HCT116 (cell line): ENCODE measurements around the gene EDNRA. TPM values are rescaled to one million over a fixed set of nuclear protein-coding genes. Genes with fewer than 3 reads are reported as not detected.

Experiments used
- ATAC-seq: fragments of 200-7000 bp; cut with Tn5 transposase; 2 replicates; pipeline ENCODE4 v1.9.1; 2020; ENCODE audit warnings: mild to moderate bottlenecking, moderate library complexity
- BruUV-seq: library from RNA; stranded (reverse); fragments of 400-500 nt; replicated peaks from 2 replicates; lab custom pipeline; 2021; lab: Mats Ljungman, UMichigan
- CTCF ChIA-PET: fragments of 300-600 bp; sonication (Branson Sonifier 250); formaldehyde crosslinking; loops from one replicate; lab custom pipeline; 2021; ENCODE audit warnings: antibody characterized with exemption; lab: Charles Lee
- POLR2A ChIA-PET: fragments of 300-600, 350-600 bp; sonication (Branson Sonifier 250); formaldehyde crosslinking; loops from one replicate; lab custom pipeline; 2021; ENCODE audit warnings: antibody characterized with exemption; lab: Charles Lee
- RAD21 ChIA-PET, 2 experiments: fragments of 300-600 bp; sonication (Branson Sonifier 250); formaldehyde crosslinking; loops; one replicate each; lab custom pipeline; 2023; ENCODE audit warnings: low total read pairs in 2 of 2; ENCODE audit not compliant: uncharacterized antibody in 2 of 2, unreplicated experiment in 2 of 2, low non-redundant PET in 1 of 2; lab: Charles Lee
- DNase-seq: peaks from one replicate; pipeline ENCODE4 v3.0.0-alpha.2; 2010; ENCODE audit warnings: low read depth, low spot score
- H2AFZ ChIP-seq: fragments of 200-600 bp; shearing (Covaris generic), sonication (generic); 2 replicates; pipeline ENCODE4 v1.6.1; 2017; ENCODE audit warnings: low read depth, mixed run types, mixed read lengths, antibody characterized with exemption, low read length; ENCODE audit not compliant: poor library complexity, severe bottlenecking
- H3K27ac ChIP-seq: 2 replicates; pipeline ENCODE4 v1.5.1; 2012; ENCODE audit warnings: low read depth, low read length
- H3K27me3 ChIP-seq: fragments of 200-600 bp; sonication (generic); 2 replicates; pipeline ENCODE4 v1.6.1; 2016; ENCODE audit warnings: mixed run types, low read length, mixed read lengths; ENCODE audit not compliant: insufficient read depth
- H3K36me3 ChIP-seq, 2 experiments: fragments of 200-500 bp in 1 of 2; fragments of 200-600 bp in 1 of 2; sonication (Bioruptor generic) in 1 of 2; sonication (generic) in 1 of 2; 2 replicates each; pipeline versions ENCODE4 v1.5.1 to v1.6.1; 2014 to 2016; ENCODE audit warnings: low read length in 2 of 2, inconsistent platforms in 1 of 2, mixed read lengths in 1 of 2, mixed run types in 1 of 2; ENCODE audit not compliant: insufficient read depth in 2 of 2, control insufficient read depth in 1 of 2
- H3K4me1 ChIP-seq, 2 experiments: fragments of 200-600 bp in 1 of 2; sonication (generic) in 1 of 2; 2 replicates each; pipeline versions ENCODE4 v1.5.1 to v1.6.1; 2012 to 2017; ENCODE audit warnings: low read length in 2 of 2, inconsistent platforms in 1 of 2, mild to moderate bottlenecking in 1 of 2, mixed read lengths in 1 of 2, mixed run types in 1 of 2, moderate library complexity in 1 of 2; ENCODE audit not compliant: insufficient read depth in 2 of 2, control insufficient read depth in 1 of 2
- H3K4me2 ChIP-seq: fragments of 200-600 bp; sonication (generic); 2 replicates; pipeline ENCODE4 v1.6.1; 2017; ENCODE audit warnings: mixed run types, low read length, mixed read lengths
- H3K4me3 ChIP-seq, 2 experiments: fragments of 200-600 bp in 1 of 2; sonication (generic) in 1 of 2; replicated peaks in 1 of 2; 2 replicates each; pipeline ENCODE4 v1.5.1; 2011 to 2016; ENCODE audit warnings: low read length in 2 of 2, control low read depth in 1 of 2, low read depth in 1 of 2, mild to moderate bottlenecking in 1 of 2, mixed read lengths in 1 of 2, mixed run types in 1 of 2
- H3K79me2 ChIP-seq: fragments of 200-600 bp; sonication (generic); 2 replicates; pipeline ENCODE4 v1.6.1; 2017; ENCODE audit warnings: mild to moderate bottlenecking, mixed run types, low read length, moderate library complexity, mixed read lengths; ENCODE audit not compliant: insufficient read depth
- H3K9ac ChIP-seq: fragments of 200-600 bp; sonication (generic); 2 replicates; pipeline ENCODE4 v1.6.1; 2016; ENCODE audit warnings: low read length, mixed read lengths
- H3K9me2 ChIP-seq: fragments of 200-600 bp; sonication (generic), shearing (Covaris generic); 2 replicates; pipeline ENCODE4 v1.6.1; 2017; ENCODE audit warnings: mixed run types, mild to moderate bottlenecking, moderate library complexity; ENCODE audit not compliant: insufficient read depth
- H3K9me3 ChIP-seq, 2 experiments: fragments of 200-500 bp in 1 of 2; fragments of 200-600 bp in 1 of 2; sonication (Bioruptor generic) in 1 of 2; sonication (generic) in 1 of 2; 2 replicates each; pipeline ENCODE4 v1.6.1; 2014 to 2017; ENCODE audit warnings: low read length in 2 of 2, mixed read lengths in 2 of 2, inconsistent platforms in 1 of 2, low read depth in 1 of 2, mild to moderate bottlenecking in 1 of 2, mixed run types in 1 of 2, moderate library complexity in 1 of 2; ENCODE audit not compliant: control insufficient read depth in 1 of 2, insufficient read depth in 1 of 2
- H4K20me1 ChIP-seq: fragments of 200-600 bp; sonication (generic), shearing (Covaris generic); 2 replicates; pipeline ENCODE4 v1.6.1; 2017; ENCODE audit warnings: mixed run types, mild to moderate bottlenecking, moderate library complexity; ENCODE audit not compliant: insufficient read depth
- CEBPB ChIP-seq: IDR thresholded peaks from 2 replicates; pipeline ENCODE4 v1.6.1; 2012; ENCODE audit warnings: low read depth
- FOSL1 ChIP-seq: IDR thresholded peaks from 2 replicates; pipeline ENCODE4 v1.6.1; 2012; ENCODE audit warnings: low read depth
- JUND ChIP-seq: IDR thresholded peaks from 2 replicates; pipeline ENCODE4 v1.6.1; 2012
- POLR2A ChIP-seq: IDR thresholded peaks from 2 replicates; pipeline ENCODE4 v1.7.0; 2011; ENCODE audit warnings: borderline replicate concordance; ENCODE audit not compliant: insufficient read depth, insufficient read length; ENCODE audit errors: extremely low read depth
- RAD21 ChIP-seq: IDR thresholded peaks from 2 replicates; pipeline ENCODE4 v1.6.1; 2012; ENCODE audit warnings: low read depth, mild to moderate bottlenecking
- SRF ChIP-seq: IDR thresholded peaks from 2 replicates; pipeline ENCODE4 v1.6.1; 2012; ENCODE audit warnings: low read depth
- TCF7L2 ChIP-seq: IDR thresholded peaks from 2 replicates; pipeline ENCODE4 v1.7.0; 2011; ENCODE audit warnings: borderline replicate concordance, inconsistent platforms; ENCODE audit not compliant: insufficient read depth, insufficient read length; ENCODE audit errors: extremely low read depth
- YY1 ChIP-seq: IDR thresholded peaks from 2 replicates; pipeline ENCODE4 v1.6.1; 2011; ENCODE audit warnings: low read length, low read depth, moderate library complexity, mild to moderate bottlenecking; ENCODE audit not compliant: insufficient replicate concordance; ENCODE audit errors: extremely low read depth
- ZNF274 ChIP-seq: fragments of 200-500 bp; sonication (Bioruptor generic); IDR thresholded peaks from 2 replicates; pipeline ENCODE4 v1.6.1; 2014; ENCODE audit warnings: mild to moderate bottlenecking, low read depth, low read length, inconsistent platforms
- intact Hi-C: fragments of 100-400 bp; cut with micrococcal nuclease; formaldehyde crosslinking; loops from 2 replicates; pipeline ENCODE4 v1.10.0; 2022
- total RNA-seq: library from RNA; stranded (reverse); gene quantifications from one replicate; pipeline ENCODE4 v1.2.1, GENCODE V29; 2021; ENCODE audit not compliant: unreplicated experiment
- TF ChIP-seq, protein P1 (sequence below): IDR thresholded peaks from 2 replicates; pipeline ENCODE4 v1.6.1; 2011; ENCODE audit warnings: mild to moderate bottlenecking, low read length, moderate library complexity; ENCODE audit not compliant: insufficient replicate concordance; ENCODE audit errors: extremely low read depth
- TF ChIP-seq, protein P2 (sequence below), 3 experiments: fragments of 200-600 bp in 1 of 3; sonication (generic) in 1 of 3; IDR thresholded peaks in 2 of 3; conservative IDR thresholded peaks in 1 of 3; 2 replicates each; pipeline ENCODE4 v1.5.1; 2012 to 2017; ENCODE audit warnings: low read depth in 2 of 3, low read length in 2 of 3, antibody characterized with exemption in 1 of 3, borderline replicate concordance in 1 of 3, control low read depth in 1 of 3, mild to moderate bottlenecking in 1 of 3, mixed read lengths in 1 of 3, mixed run types in 1 of 3, moderate library complexity in 1 of 3; ENCODE audit not compliant: insufficient read depth in 1 of 3

The EDNRA gene
- total RNA-seq, 1 experiment from 2014 or later, result 2.0 TPM

DNA sequence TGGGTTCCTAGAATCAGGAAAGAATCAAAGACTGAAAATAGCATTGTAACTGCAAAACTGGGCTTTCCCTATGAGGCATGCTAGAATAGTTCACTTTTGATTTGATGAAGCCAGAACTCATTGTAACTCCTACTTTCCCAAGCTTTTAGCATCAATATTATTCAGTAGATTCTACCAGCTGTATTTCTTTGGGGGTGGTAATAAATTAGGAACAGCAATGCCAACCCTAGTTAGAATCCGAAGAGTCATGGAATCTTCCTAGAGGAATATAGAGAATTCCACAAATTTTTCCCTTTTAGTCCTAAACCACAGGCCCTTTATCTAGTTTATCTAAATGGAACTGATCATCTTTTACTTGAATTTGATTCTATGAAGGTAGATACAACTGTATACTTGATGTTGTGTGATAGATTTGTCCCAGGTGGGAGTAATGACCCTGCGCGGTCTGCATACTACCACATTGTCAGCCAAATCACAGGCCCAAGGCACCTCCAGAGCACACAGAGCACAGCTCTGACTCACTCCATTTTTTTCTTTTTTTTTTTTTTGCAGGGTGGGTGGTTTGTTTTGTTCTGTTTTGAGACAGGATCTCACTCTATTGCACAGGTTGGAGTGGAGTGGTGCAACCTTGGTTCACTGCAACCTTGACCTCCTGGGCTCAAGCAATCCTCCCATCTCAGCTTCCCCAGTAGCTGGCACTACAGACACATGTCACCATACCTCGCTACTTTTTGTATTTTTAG lies 66.6 kb downstream of the EDNRA start:
- intact Hi-C loops, result no loop called here
- Histone ChIP-seq H3K4me1 (no peaks in the 10 kb centered on the region), H3K4me3 (no peak overlapping the region), H3K9me3 (no peaks in the 10 kb centered on the region), H3K4me2 (no peak overlapping the region), H3K79me2 (no peaks in the 10 kb centered on the region), H3K9ac (no peak overlapping the region), H4K20me1 (no peaks in the 10 kb centered on the region), H3K27me3 (no peaks in the 10 kb centered on the region), H3K36me3 (no peaks in the 10 kb centered on the region), H3K9me2 (no peaks in the 10 kb centered on the region), H3K27ac (no peak overlapping the region)
- ChIA-PET CTCF (no interaction called here), POLR2A (no interaction called here), RAD21 (no interaction called here)
- ATAC-seq (no peak), DNase-seq (no peak)
- TF ChIP-seq, protein P1, sequence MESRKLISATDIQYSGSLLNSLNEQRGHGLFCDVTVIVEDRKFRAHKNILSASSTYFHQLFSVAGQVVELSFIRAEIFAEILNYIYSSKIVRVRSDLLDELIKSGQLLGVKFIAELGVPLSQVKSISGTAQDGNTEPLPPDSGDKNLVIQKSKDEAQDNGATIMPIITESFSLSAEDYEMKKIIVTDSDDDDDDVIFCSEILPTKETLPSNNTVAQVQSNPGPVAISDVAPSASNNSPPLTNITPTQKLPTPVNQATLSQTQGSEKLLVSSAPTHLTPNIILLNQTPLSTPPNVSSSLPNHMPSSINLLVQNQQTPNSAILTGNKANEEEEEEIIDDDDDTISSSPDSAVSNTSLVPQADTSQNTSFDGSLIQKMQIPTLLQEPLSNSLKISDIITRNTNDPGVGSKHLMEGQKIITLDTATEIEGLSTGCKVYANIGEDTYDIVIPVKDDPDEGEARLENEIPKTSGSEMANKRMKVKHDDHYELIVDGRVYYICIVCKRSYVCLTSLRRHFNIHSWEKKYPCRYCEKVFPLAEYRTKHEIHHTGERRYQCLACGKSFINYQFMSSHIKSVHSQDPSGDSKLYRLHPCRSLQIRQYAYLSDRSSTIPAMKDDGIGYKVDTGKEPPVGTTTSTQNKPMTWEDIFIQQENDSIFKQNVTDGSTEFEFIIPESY, result no peak
- TF ChIP-seq, all 23 proteins: peak for 0
- no TSS peak for BruUV-seq
- no peak overlapping the region for H2AFZ ChIP-seq

DNA sequence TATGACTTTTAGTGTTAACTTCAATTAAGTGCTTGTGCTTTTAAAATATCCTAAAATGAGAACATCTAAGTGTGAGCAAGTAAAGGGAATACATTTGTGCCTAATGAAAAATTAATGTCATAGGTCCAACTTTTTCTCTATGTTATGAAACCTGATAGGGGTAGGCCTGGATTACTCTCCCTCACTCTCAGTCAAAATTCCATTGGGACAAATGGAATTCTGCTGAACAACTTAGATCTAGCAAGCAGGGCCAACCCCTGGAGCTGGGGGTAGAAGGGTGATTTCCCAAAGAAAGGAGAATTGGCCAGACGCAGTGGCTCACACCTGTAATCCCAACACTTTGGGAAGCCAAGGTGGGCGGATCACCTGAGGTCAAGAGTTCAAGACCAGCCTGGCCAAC lies 67.4 kb downstream of the EDNRA start:
- BruUV-seq, result no TSS peak
- no peak for TF ChIP-seq POLR2A
- TF ChIP-seq SRF, result no peak
- TF ChIP-seq YY1, result no peak
- no peak for TF ChIP-seq JUND
- TF ChIP-seq TCF7L2, result no peak
- no peak for TF ChIP-seq FOSL1
- TF ChIP-seq ZNF274, result no peak
- no peak for TF ChIP-seq RAD21
- TF ChIP-seq, protein P2, sequence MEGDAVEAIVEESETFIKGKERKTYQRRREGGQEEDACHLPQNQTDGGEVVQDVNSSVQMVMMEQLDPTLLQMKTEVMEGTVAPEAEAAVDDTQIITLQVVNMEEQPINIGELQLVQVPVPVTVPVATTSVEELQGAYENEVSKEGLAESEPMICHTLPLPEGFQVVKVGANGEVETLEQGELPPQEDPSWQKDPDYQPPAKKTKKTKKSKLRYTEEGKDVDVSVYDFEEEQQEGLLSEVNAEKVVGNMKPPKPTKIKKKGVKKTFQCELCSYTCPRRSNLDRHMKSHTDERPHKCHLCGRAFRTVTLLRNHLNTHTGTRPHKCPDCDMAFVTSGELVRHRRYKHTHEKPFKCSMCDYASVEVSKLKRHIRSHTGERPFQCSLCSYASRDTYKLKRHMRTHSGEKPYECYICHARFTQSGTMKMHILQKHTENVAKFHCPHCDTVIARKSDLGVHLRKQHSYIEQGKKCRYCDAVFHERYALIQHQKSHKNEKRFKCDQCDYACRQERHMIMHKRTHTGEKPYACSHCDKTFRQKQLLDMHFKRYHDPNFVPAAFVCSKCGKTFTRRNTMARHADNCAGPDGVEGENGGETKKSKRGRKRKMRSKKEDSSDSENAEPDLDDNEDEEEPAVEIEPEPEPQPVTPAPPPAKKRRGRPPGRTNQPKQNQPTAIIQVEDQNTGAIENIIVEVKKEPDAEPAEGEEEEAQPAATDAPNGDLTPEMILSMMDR (IDR thresholded peaks at IDR 0.05 in 2 of 3, conservative IDR thresholded peaks at IDR 0.05 in 1 of 3; ENCODE audit: borderline replicate concordance in 1 of 3, insufficient read depth in 1 of 3, low read depth in 2 of 3, low read length in 2 of 3), result no peak
- no peak for TF ChIP-seq CEBPB
- POLR2A ChIA-PET, result no interaction called here
- intact Hi-C loops, result no loop called here
- Histone ChIP-seq H3K9me3 (no peaks in the 10 kb centered on the region), H3K9me2 (no peaks in the 10 kb centered on the region), H3K4me3 (no peak overlapping the region), H3K4me2 (no peak overlapping the region), H2AFZ (no peak overlapping the region), H3K27ac (no peak overlapping the region), H3K9ac (no peak overlapping the region), H3K36me3 (no peaks in the 10 kb centered on the region), H3K79me2 (no peaks in the 10 kb centered on the region), H4K20me1 (no peaks in the 10 kb centered on the region), H3K27me3 (no peaks in the 10 kb centered on the region), H3K4me1 (no peaks in the 10 kb centered on the region)
- ATAC-seq, result no peak
- RAD21 ChIA-PET, result no interaction called here
- CTCF ChIA-PET, result interaction anchor here (1.5 kb wide), 1 partner anchor 30 kb away, joined by 4 read pairs; no protein-coding TSS in a partner anchor
- no peak for DNase-seq
